HepG2 (cell line): Measurements from ENCODE around the gene TSPAN15. TPM values are rescaled to one million over a fixed set of nuclear protein-coding genes. Genes with fewer than 3 reads are reported as not detected.
A peak's percentile ranks its signal among the peaks of the same experiment; 100 is the strongest.

Experiments
- ATAC-seq: fragments of 200-7000 bp; cut with Tn5 transposase; 3 replicates; pipeline ENCODE4 v1.9.1; 2020; ENCODE audit warnings: mild to moderate bottlenecking, moderate library complexity
- BruUV-seq: library from RNA; stranded (reverse); fragments of 400-500 nt; replicated peaks from 2 replicates; lab custom pipeline; 2021; lab: Mats Ljungman, UMichigan
- CTCF ChIA-PET: fragments of 300-600 bp; formaldehyde crosslinking; extraction: SDS; loops from one replicate; lab custom pipeline; 2021; ENCODE audit warnings: low total read pairs, inconsistent platforms, low intra/inter-chr PET ratio; lab: Yijun Ruan, JAX
- POLR2A ChIA-PET: fragments of 350-600 bp; sonication (Branson Sonifier 250); formaldehyde crosslinking; loops from one replicate; lab custom pipeline; 2020; ENCODE audit warnings: antibody characterized with exemption, inconsistent platforms; lab: Yijun Ruan, JAX
- DNase-seq: peaks from one replicate; pipeline ENCODE4 v3.0.0-alpha.2; 2015; ENCODE audit warnings: low spot score
- FAIRE-seq: peaks from 3 replicates; lab custom pipeline; 2011; peaks lifted over from hg19 to GRCh38; lab: Jason Lieb, UNC
- H2AFZ ChIP-seq: one replicate; pipeline ENCODE4 v1.6.1; 2011; ENCODE audit warnings: low read length, inconsistent platforms
- H3K27ac ChIP-seq: fragments of 300-600 bp; 3 replicates; pipeline ENCODE4 v1.8.0; 2011; ENCODE audit warnings: mixed run types, mild to moderate bottlenecking, mixed read lengths, low read length, inconsistent platforms; ENCODE audit not compliant: insufficient read depth; ENCODE audit errors: extremely low read length
- H3K27me3 ChIP-seq, 2 experiments: fragments of 200-600 bp in 1 of 2; 2 replicates in 1 of 2; 3 replicates in 1 of 2; pipeline versions ENCODE4 v1.6.0 to v1.8.0; 2011; ENCODE audit warnings: low read length in 2 of 2, mild to moderate bottlenecking in 2 of 2, moderate library complexity in 2 of 2, inconsistent platforms in 1 of 2; ENCODE audit not compliant: insufficient read depth in 2 of 2, control insufficient read depth in 1 of 2
- H3K36me3 ChIP-seq, 2 experiments: fragments of 200-600 bp in 1 of 2; replicated peaks in 1 of 2; 2 replicates in 1 of 2; 3 replicates in 1 of 2; pipeline versions ENCODE4 v1.5.1 to v1.8.0; 2011; ENCODE audit warnings: low read length in 2 of 2, inconsistent platforms in 1 of 2; ENCODE audit not compliant: insufficient read depth in 2 of 2, control insufficient read depth in 1 of 2
- H3K4me1 ChIP-seq: 2 replicates; pipeline ENCODE4 v1.5.1; 2012; ENCODE audit warnings: low read length, inconsistent platforms; ENCODE audit not compliant: insufficient read depth
- H3K4me2 ChIP-seq: 2 replicates; pipeline ENCODE4 v1.6.0; 2011; ENCODE audit warnings: low read depth, low read length, inconsistent platforms
- H3K4me3 ChIP-seq, 3 experiments: fragments of 200-600 bp in 1 of 3; sonication (generic), shearing (Covaris generic) in 1 of 3; replicated peaks in 1 of 3; 2 replicates each; pipeline ENCODE4 v1.5.1; 2011 to 2016; ENCODE audit warnings: low read length in 3 of 3, inconsistent platforms in 2 of 3, low read depth in 2 of 3, mild to moderate bottlenecking in 2 of 3, control low read depth in 1 of 3, mixed read lengths in 1 of 3; ENCODE audit not compliant: insufficient read depth in 1 of 3
- H3K79me2 ChIP-seq: one replicate; pipeline ENCODE4 v1.6.1; 2011; ENCODE audit warnings: low read length, inconsistent platforms; ENCODE audit not compliant: insufficient read depth
- H3K9ac ChIP-seq: 2 replicates; pipeline ENCODE4 v1.6.0; 2011; ENCODE audit warnings: mild to moderate bottlenecking, low read depth, low read length, inconsistent platforms; ENCODE audit not compliant: insufficient read depth
- H3K9me3 ChIP-seq: 2 replicates; pipeline ENCODE4 v1.5.1; 2012; ENCODE audit warnings: mild to moderate bottlenecking, low read length
- H4K20me1 ChIP-seq: 2 replicates; pipeline ENCODE4 v1.6.0; 2011; ENCODE audit warnings: inconsistent platforms, mild to moderate bottlenecking, low read length, moderate library complexity; ENCODE audit not compliant: insufficient read depth
- ARHGAP35 ChIP-seq: sonication (generic); formaldehyde crosslinking; IDR thresholded peaks from 2 replicates; pipeline ENCODE4 v1.9.0; 2022; ENCODE audit warnings: mild to moderate bottlenecking, inconsistent platforms, moderate library complexity, missing genetic modification reagents, borderline replicate concordance
- CENPX ChIP-seq: sonication (generic); formaldehyde crosslinking; IDR thresholded peaks from 2 replicates; pipeline ENCODE4 v1.9.0; 2021; ENCODE audit warnings: mild to moderate bottlenecking, missing genetic modification reagents, moderate library complexity
- DMAP1 ChIP-seq: IDR thresholded peaks from 2 replicates; pipeline ENCODE4 v1.6.1; 2016
- ETV6 ChIP-seq: sonication (generic); formaldehyde crosslinking; conservative IDR thresholded peaks from 2 replicates; pipeline ENCODE4 v1.4.0; 2020; ENCODE audit warnings: missing genetic modification reagents
- HDAC1 ChIP-seq: sonication (generic); formaldehyde crosslinking; IDR thresholded peaks from 2 replicates; pipeline ENCODE4 v1.5.1; 2020; ENCODE audit warnings: mild to moderate bottlenecking, missing genetic modification reagents
- MBNL3 ChIP-seq: fragments of 250-450 bp; sonication (Bioruptor Pico); conservative IDR thresholded peaks from 2 replicates; pipeline ENCODE4 v1.8.0; 2022; ENCODE audit warnings: mild to moderate bottlenecking, inconsistent platforms
- MTF2 ChIP-seq: sonication (generic); formaldehyde crosslinking; IDR thresholded peaks from 2 replicates; pipeline ENCODE4 v1.5.0; 2020; ENCODE audit warnings: missing genetic modification reagents, borderline replicate concordance
- PRMT3 ChIP-seq: sonication (generic); formaldehyde crosslinking; IDR thresholded peaks from 2 replicates; pipeline ENCODE4 v1.8.1; 2022; ENCODE audit warnings: low read depth, mild to moderate bottlenecking, moderate library complexity, missing genetic modification reagents, borderline replicate concordance
- RAD21 ChIP-seq: fragments of 450-650 bp; formaldehyde crosslinking; IDR thresholded peaks from 2 replicates; pipeline ENCODE4 v1.5.0; 2020; ENCODE audit warnings: mild to moderate bottlenecking
- RAD51 ChIP-seq: fragments of 450-650 bp; IDR thresholded peaks from 2 replicates; pipeline ENCODE4 v1.6.1; 2016; ENCODE audit warnings: borderline replicate concordance
- SMC3 ChIP-seq: IDR thresholded peaks from 2 replicates; pipeline ENCODE4 v1.6.1; 2011; ENCODE audit warnings: low read length, improper control_type of control experiment
- SP140L ChIP-seq: sonication (generic); formaldehyde crosslinking; IDR thresholded peaks from 2 replicates; pipeline ENCODE4 v1.4.0; 2020; ENCODE audit warnings: missing genetic modification reagents, borderline replicate concordance
- SP5 ChIP-seq: IDR thresholded peaks from 2 replicates; pipeline ENCODE4 v1.6.1; 2016; ENCODE audit warnings: low read depth, borderline replicate concordance
- TAF15 ChIP-seq: fragments of 200-400 bp; formaldehyde crosslinking; IDR thresholded peaks from one replicate; pipeline ENCODE4 v1.6.1; 2018; ENCODE audit warnings: mild to moderate bottlenecking, low read depth, low read length; ENCODE audit not compliant: poor library complexity, severe bottlenecking
- TMF1 ChIP-seq: sonication (generic); formaldehyde crosslinking; IDR thresholded peaks from 2 replicates; pipeline ENCODE4 v1.8.1; 2022; ENCODE audit warnings: low read depth, missing genetic modification reagents
- ZBTB1 ChIP-seq: sonication (generic); formaldehyde crosslinking; IDR thresholded peaks from 2 replicates; pipeline ENCODE4 v1.4.0; 2020; ENCODE audit warnings: missing genetic modification reagents, borderline replicate concordance
- ZNF605 ChIP-seq: sonication (generic); formaldehyde crosslinking; IDR thresholded peaks from 2 replicates; pipeline ENCODE4 v1.8.0; 2022; ENCODE audit warnings: mild to moderate bottlenecking, missing genetic modification reagents
- ZNF615 ChIP-seq: sonication (generic); formaldehyde crosslinking; IDR thresholded peaks from 2 replicates; pipeline ENCODE4 v1.5.0; 2020; ENCODE audit warnings: mild to moderate bottlenecking, missing genetic modification reagents, borderline replicate concordance
- ZNF652 ChIP-seq: IDR thresholded peaks from 2 replicates; pipeline ENCODE4 v1.6.1; 2016; ENCODE audit warnings: low read depth, borderline replicate concordance
- ZNF883 ChIP-seq: sonication (generic); formaldehyde crosslinking; IDR thresholded peaks from 2 replicates; pipeline ENCODE4 v1.5.1; 2020; ENCODE audit warnings: mild to moderate bottlenecking, missing genetic modification reagents; ENCODE audit errors: not compliant biosample characterization
- WGBS: methylation state at CpG from one replicate; pipeline ENCODE4 v1.1.6; 2017; ENCODE audit warnings: low lambda C conversion rate; 5-methylcytosine and 5-hydroxymethylcytosine counted together
- in situ Hi-C: cut with HindIII; loops from 2 replicates; pipeline ENCODE4 v1.10.0; 2017; ENCODE audit warnings: low pct_unique_long_range_greater_than_20kb; ENCODE audit not compliant: extremely low pct_ligation_motif_present
- intact Hi-C: fragments of 100-400 bp; cut with micrococcal nuclease; formaldehyde crosslinking; loops from one replicate; pipeline ENCODE4 v1.10.0; 2022; ENCODE audit not compliant: unreplicated experiment
- polyA plus RNA-seq, 8 experiments: library from polyadenylated mRNA; depleted of rRNA in 3 of 8; stranded (reverse) in 7 of 8; unstranded in 1 of 8; fragments of >200 nt; fragmentation: Illumina TruSeq in 4 of 8; extraction: Trizol in 4 of 8; gene quantifications; 2 replicates each; pipeline versions ENCODE4 v1.2.1 to v1.2.3, GENCODE V29; 2011 to 2016; ENCODE audit warnings: low read depth in 4 of 8, missing spikeins in 1 of 8, mixed read lengths in 1 of 8; ENCODE audit not compliant: insufficient read depth in 1 of 8
- total RNA-seq, 5 experiments: library from RNA; depleted of rRNA; stranded (reverse); fragments of >200 nt; fragmentation: Illumina TruSeq; extraction: Trizol; gene quantifications; 2 replicates each; pipeline ENCODE4 v1.2.3, GENCODE V29; 2016; ENCODE audit warnings: low read depth in 1 of 5
- TF ChIP-seq, protein P1 (sequence below): IDR thresholded peaks from 2 replicates; pipeline ENCODE4 v1.6.1; 2018; ENCODE audit warnings: missing genetic modification reagents, mild to moderate bottlenecking, missing compliant biosample characterization
- TF ChIP-seq, protein P2 (sequence below): IDR thresholded peaks from 2 replicates; pipeline ENCODE4 v1.6.1; 2016; ENCODE audit warnings: low read depth

TSPAN15 gene
- total and polyA plus RNA-seq, 2 of the 13 experiments (the other 11 are each of a cell fraction or from before 2014, with no cell fraction given) = 0.27 to 3.2 TPM

- Histone ChIP-seq H3K4me2 (peak overlapping the region; percentile 38; the same call in 1 of the 2 replicates), H3K4me1 (peaks cover 13% of the 10 kb centered on the region), H3K27me3 (peaks cover 0 to 6% of the 10 kb centered on the region in 2 experiments; a peak in 1 of 5 replicates), H2AFZ (no peak overlapping the region), H3K4me3 (peak overlapping the region in 1 of 3 experiments; percentile 15; a peak in 1 of 6 replicates), H3K36me3 (no peaks in the 10 kb centered on the region), H4K20me1 (no peaks in the 10 kb centered on the region), H3K9me3 (no peaks in the 10 kb centered on the region), H3K9ac (no peak overlapping the region), H3K27ac (no peak overlapping the region), H3K79me2 (no peaks in the 10 kb centered on the region)
- DNase-seq (no peak), ATAC-seq (peak; percentile 70), FAIRE-seq (no peak)
- ChIA-PET POLR2A (interaction anchor here (0.6 to 1.0 kb wide), 4 partner anchors 15 to 192 kb away, joined by 3 read pairs; no protein-coding TSS in a partner anchor), CTCF (interaction anchor here (1.1 to 3.7 kb wide), 3 partner anchors 99 to 231 kb away, joined by 3 to 56 read pairs (median 3); no protein-coding TSS in a partner anchor)
- in situ Hi-C loops (loop anchor here (5.0 kb wide), 2 partner anchors 100 to 230 kb away; no protein-coding TSS in a partner anchor), intact Hi-C loops (loop anchor here (1.0 kb wide), 1 partner anchor 100 kb away; no protein-coding TSS in a partner anchor)
- WGBS = 71% methylated on average over 10 of the region's 14 CpGs
- no TSS peak for BruUV-seq
- TF ChIP-seq, protein P1, sequence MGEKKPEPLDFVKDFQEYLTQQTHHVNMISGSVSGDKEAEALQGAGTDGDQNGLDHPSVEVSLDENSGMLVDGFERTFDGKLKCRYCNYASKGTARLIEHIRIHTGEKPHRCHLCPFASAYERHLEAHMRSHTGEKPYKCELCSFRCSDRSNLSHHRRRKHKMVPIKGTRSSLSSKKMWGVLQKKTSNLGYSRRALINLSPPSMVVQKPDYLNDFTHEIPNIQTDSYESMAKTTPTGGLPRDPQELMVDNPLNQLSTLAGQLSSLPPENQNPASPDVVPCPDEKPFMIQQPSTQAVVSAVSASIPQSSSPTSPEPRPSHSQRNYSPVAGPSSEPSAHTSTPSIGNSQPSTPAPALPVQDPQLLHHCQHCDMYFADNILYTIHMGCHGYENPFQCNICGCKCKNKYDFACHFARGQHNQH (CRISPR knock-in tag) = no peak
- TF ChIP-seq ARHGAP35 (CRISPR knock-in tag) = no peak
- no peak for TF ChIP-seq MBNL3 (CRISPR knock-in tag)
- TF ChIP-seq CENPX (CRISPR knock-in tag) = no peak
- 0 out of 2 replicates have a peak, but pooled peaks have one; percentile 7 for TF ChIP-seq MTF2
- TF ChIP-seq SP5 (CRISPR knock-in tag) = no peak
- peak; percentile 78 for TF ChIP-seq ZNF652
- TF ChIP-seq DMAP1 (CRISPR knock-in tag) = no peak
- peak; percentile 22 for TF ChIP-seq ZNF883 (CRISPR knock-in tag)
- TF ChIP-seq ZNF615 = no peak
- TF ChIP-seq PRMT3 (CRISPR knock-in tag) = no peak
- peak; percentile 37 for TF ChIP-seq SMC3
- no peak for TF ChIP-seq RAD51
- no peak for TF ChIP-seq TAF15
- TF ChIP-seq ZNF605 (CRISPR knock-in tag) = peak; percentile 70
- TF ChIP-seq RAD21 (CRISPR knock-in tag) = 0 out of 2 replicates have a peak, but pooled peaks have one; percentile 28
- TF ChIP-seq TMF1 (CRISPR knock-in tag) = no peak
- TF ChIP-seq SP140L (CRISPR knock-in tag) = no peak
- TF ChIP-seq, protein P2, sequence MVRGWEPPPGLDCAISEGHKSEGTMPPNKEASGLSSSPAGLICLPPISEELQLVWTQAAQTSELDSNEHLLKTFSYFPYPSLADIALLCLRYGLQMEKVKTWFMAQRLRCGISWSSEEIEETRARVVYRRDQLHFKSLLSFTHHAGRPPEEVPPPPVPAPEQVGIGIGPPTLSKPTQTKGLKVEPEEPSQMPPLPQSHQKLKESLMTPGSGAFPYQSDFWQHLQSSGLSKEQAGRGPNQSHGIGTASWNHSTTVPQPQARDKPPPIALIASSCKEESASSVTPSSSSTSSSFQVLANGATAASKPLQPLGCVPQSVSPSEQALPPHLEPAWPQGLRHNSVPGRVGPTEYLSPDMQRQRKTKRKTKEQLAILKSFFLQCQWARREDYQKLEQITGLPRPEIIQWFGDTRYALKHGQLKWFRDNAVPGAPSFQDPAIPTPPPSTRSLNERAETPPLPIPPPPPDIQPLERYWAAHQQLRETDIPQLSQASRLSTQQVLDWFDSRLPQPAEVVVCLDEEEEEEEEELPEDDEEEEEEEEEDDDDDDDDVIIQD (CRISPR knock-in tag) = no peak
- no peak for TF ChIP-seq ETV6 (CRISPR knock-in tag)
- TF ChIP-seq ZBTB1 (CRISPR knock-in tag) = no peak
- 0 out of 2 replicates have a peak, but pooled peaks have one; percentile 24 for TF ChIP-seq HDAC1
Measured at GRCh38 chr10:69407621-69408301, 43.5 kb upstream of the TSPAN15 start.
